ENCODE results near the gene UBL7.
"Not testable (repeated sequence)": the region's sequence is repeated elsewhere in the genome, so short reads cannot be mapped to it uniquely, and the experiment has no call there.

The UBL7 gene, protein sequence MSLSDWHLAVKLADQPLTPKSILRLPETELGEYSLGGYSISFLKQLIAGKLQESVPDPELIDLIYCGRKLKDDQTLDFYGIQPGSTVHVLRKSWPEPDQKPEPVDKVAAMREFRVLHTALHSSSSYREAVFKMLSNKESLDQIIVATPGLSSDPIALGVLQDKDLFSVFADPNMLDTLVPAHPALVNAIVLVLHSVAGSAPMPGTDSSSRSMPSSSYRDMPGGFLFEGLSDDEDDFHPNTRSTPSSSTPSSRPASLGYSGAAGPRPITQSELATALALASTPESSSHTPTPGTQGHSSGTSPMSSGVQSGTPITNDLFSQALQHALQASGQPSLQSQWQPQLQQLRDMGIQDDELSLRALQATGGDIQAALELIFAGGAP

GRCh38 chr15:74460871-74461846, at the start of gene UBL7:
Gene UBL7, minus strand, starts transcription at chr15:74461160. Its CDS starts 2,293 bp downstream, at chr15:74458867.
- DNase-seq, result peak; percentile 72

GRCh38 chr15:74506515-74506840, 45.5 kb upstream of the UBL7 start:
- no peak for DNase-seq

GRCh38 chr15:74505837-74506514, 45.0 kb upstream of the UBL7 start:
- DNase-seq, result no peak

DNA sequence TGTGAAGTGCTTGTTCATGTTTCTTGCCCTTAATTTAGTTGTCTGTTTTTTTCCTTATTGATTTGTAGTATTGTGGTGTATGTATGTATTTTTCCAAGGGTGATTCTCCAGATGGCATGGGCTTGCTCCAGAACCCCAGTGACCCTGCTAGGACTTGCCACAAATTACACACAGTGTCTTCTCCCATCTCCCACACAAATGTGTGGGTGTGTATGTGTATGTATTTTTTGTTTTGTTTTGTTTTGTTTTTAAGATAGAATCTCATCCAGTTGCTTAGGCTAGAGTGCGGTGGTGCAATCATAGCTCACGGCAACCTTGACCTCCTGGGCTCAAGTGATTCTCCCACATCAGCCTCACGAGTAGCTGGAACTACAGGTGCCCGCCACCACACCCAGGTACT, 43.9 kb upstream of the UBL7 start:
- no peak for DNase-seq

- no peak for DNase-seq
Measured at GRCh38 chr15:74504418-74504817, 43.5 kb upstream of the UBL7 start.

DNA sequence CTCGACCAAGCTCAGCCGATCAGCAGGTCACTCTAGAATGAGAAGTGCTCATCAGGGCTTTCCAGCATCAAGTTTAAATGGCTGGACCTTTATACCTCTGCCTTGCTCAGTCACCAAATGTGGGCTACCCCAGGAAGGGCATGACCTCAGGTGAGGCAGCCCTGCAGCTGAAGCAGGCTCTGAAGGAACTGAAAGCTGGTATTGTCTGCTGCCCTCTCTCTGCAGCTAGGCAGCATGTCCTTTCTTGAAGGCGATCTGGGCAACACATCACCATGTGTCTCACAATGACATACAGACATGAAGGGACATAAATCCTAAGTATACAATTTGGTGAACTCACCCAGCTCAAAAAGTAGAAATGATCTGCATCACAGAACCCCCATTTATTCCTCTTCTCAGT, 41.3 kb upstream of the UBL7 start:
- no peak for DNase-seq

DNA sequence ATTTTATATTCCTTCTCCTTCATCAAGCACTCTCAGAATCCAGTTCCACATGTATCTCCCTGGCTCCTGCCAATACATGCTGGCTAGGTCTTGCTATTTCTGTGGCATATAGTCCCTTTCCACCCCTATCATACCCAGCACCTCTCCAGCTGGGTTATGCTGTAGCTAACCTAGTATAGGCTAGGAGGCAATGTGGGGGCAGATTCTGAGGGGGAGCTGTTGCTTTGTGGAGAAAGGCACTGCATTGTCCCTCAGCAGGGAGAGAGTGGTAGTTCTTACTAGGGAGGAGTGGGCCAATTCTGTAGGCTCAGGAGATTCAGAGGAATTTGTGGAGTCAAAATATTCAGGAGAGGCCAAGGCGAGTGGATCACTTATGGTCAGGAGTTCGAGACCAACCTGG, 39.4 kb upstream of the UBL7 start:
- DNase-seq, result no peak

DNA sequence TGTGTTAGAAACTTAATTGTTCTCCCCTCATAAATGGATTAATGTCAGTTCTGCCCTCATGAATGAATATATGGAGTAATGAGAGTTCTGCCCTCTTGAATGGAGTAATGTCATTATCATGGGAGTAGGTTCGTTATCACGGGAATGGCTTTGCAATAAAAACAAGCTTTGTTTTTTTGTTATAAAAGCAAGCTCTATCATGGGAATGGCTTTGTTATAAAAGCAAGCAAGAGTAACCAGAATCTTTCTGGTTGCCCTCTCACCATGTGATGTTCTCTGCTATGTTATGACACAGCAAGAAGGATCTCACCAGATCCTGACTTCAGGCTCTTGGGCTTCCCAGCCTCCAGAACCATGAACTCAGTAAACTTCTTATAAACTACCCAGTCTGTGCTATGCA, 38.4 kb upstream of the UBL7 start:
- no peak for DNase-seq

- DNase-seq, result peak; percentile 88
Measured at GRCh38 chr15:74497584-74497983, 36.6 kb upstream of the UBL7 start.

DNA sequence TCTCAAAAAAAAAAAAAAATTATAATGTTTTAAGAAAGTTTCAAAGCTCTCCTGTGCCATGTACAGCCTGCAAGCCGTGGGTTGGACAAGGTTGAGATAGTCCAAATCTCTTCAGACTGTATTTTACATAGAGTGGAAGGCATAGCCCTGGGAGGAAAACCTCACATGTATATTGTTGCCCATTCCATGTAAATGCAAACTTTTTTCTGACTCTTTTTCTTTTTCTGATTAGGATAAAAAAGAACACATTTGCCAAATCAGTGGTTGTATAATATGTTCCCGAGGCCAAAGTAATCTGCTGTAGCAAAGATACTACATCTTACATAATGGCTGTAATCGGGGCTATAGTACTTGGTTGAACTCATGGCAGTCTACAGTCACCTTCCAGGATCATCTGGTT, 35.7 kb upstream of the UBL7 start:
- DNase-seq, result no peak

GRCh38 chr15:74490339-74490689, 29.4 kb upstream of the UBL7 start:
- no peak for DNase-seq

DNA sequence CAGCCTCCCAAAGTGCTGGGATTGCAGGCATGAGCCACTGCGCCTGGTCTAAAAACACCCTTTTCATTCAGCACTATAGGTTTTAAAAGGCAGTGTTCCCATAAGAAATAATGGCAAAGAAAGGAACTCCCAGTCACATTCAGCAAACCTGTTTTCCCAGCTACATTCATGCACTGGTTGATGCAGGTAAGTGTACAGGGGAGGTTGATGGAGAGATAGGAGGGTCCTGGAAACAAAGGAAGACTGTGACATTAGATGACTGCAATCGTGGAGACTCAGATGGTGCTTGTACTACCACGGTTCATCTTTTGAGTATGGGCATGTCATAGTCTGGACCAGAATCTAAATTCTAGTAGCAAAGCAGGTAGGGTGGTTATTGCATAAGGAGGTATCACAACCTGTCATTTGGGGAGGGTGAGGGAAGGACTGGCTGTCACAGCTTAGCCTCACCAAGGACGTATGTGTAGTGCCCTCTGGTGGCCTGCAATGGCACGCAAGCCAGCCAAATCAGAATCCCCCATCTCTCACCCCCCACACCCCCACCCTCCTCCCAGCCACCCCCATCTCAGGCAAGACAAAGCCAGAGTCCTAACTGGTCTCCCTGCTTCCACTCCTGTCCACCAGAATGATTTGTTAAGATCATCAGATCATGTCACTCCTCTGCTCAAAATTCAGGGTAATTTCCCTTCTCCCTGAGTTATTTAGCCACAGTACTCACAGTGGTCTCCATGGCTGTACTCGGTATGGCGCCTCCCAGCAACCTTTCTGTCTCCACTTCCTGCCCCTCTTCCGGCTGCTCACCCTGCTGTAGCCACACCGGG, 28.8 kb upstream of the UBL7 start:
- no peak for DNase-seq

DNA sequence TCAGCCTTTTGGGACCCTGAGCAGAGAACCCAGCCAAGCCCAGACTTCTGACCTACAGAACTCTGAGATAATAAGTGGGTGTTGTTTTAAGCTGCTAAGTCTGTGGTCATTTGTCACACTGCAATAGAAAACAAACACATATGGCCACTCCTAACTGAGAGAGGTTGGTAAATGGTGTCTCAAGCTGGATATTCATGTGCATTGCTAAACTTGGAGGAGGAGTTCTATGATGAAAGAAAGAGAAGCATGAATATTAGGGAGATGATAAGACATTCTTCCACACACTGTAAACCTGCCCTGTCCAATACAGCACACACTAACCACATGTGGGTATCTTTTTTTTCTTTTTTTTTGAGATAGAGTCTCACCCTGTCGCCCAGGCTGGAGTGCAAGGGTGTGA, 27.8 kb upstream of the UBL7 start:
- DNase-seq, result no peak

GRCh38 chr15:74482661-74483060, 21.7 kb upstream of the UBL7 start:
- no peak for DNase-seq

DNA sequence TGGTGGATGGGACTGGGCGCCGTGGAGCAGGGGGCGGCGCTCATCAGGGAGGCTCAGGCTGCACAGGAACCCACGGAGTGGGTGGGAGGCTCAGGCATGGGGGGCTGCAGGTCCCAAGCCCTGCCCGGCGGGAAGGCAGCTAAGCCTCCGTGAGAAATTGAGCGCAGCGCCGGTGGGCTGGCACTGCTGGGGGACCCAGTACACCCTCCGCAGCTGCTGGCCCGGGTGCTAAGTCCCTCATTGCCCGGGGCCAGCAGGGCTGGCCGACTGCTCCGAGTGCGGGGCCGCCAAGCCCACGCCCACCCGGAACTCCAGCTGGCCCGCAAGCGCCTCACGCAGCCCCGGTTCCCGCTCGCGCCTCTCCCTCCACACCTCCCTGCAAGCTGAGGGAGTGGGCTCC, 19.4 kb upstream of the UBL7 start:
- not testable (repeated sequence) for DNase-seq

DNA sequence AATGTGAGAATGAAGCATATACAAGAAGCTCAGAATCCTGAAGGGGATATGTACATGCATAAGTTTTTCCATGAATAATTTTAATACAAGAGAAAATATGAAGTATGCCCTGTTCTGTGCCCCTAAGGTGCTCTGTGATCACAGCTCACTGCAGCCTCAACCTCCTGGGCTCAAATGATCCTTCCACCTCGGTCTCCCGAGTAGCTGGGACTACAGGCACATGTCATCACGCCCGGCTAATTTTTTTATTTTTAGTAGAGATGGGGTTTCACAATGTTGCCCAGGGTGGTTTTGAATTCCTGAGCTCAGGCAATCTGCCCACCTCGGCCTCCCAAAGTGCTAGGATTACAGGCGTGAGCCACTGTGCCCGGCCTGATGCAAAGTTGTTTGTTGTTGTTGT, 10.7 kb upstream of the UBL7 start:
- not testable (repeated sequence) for DNase-seq

DNA sequence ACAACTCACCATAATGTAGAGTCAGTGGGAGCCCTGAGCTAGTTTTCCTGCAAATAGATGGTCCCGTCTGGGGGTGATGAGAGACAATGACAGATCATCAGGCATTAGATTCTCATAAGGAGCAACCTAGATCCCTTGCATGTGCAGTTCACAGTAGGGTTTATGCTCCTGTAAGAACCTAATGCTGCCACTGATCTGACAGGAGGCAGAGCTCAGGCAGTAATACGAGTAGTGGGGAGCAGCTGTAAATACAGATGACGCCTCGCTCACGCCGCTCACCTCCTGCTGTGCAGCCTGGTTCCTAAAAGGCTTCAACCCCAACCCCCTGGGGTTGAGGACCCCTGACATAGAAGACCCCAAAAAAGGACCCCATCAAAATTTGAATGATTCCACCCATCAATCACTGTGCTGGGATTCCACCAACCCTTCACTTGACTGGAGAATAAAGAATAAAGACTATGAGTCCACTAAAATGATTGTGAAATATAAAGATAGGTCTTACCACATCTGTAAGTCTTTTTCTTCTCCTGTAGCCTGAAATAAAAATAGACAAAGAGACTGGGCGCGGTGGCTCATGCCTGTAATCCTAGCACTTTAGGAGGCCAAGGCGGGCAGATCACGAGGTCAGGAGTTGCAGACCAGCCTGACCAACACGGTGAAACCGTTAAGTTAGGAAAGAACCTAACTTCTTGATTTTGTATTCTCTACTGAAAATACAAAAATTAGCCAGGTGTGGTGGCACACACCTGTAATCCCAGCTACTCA, 9.9 kb upstream of the UBL7 start:
- no peak for DNase-seq

DNA sequence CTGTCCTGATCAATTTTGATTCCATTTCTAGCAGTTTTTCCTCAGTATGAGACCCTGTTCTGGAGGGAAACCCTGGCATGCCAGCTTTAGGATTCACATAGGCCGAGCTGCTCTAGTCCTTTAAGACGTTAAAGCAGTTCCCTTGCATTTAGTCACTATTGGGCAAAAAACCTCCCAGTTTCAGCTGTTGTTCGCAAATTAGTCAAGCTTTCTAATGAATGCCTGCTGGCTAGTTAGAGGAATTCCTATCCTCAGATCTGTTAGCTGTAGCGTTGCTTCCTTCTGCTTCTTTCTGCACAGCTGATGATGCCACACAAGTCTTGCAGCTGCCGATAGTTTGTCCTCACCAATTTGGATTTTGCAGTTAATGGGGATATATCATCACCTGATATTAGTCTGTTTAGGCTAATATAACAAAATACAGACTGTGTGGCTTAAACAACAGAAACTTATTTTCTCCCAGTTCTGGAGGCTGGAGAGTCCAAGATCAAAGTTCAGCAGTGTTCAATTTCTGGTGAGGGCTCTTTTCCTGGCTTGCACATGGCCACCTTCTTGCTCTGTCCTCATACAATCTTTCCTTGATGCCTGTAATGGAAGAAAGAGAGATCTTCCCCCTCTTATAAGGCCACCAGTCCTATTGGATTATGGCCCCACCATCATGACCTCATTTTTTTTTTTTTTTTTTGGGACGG, 7.5 kb upstream of the UBL7 start:
- no peak for DNase-seq

GRCh38 chr15:74466570-74466969, 5.6 kb upstream of the UBL7 start:
- DNase-seq, result no peak

DNA sequence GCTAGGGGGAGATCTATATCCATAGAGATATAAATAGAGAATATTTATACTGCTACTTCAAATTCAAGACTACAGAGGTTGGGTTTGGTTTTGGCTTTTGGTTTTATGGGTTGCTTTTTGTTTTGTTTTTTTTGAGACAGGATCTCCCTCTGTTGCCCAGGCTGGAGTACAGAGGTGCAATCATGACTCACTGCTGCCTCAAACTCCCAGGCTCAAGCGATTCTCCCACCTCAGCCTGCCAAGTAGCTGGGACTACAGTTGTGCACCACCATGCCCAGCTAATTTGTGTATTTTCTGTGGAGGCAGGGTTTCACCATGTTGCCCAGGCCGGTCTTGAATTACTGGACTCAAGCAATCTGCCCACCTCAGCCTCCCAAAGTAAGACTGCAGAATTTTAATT, 3.9 kb upstream of the UBL7 start:
- DNase-seq, result no peak

GRCh38 chr15:74464216-74464615, 3.3 kb upstream of the UBL7 start:
- DNase-seq, result no peak

Measured in NCI-H1417 treated with DMSO at 0.1 percent for 48 hours (cell line).